NCI-H460 (cell line): ENCODE results near the gene PPIH. TPM values are rescaled to one million over a fixed set of nuclear protein-coding genes. Genes with fewer than 3 reads are reported as not detected.

Source experiments
- total RNA-seq: library from RNA; depleted of rRNA; stranded (reverse); fragments of >200 nt; shearing (Covaris generic); gene quantifications from 2 replicates; pipeline ENCODE4 v1.2.3, GENCODE V29; 2014; rRNA removed

PPIH gene
- total RNA-seq, 1 experiment from 2014 or later: 40.4 TPM

Other genes starting within 250 kb of the PPIH start
- gene ZMYND12, start 202.4 kb upstream of the PPIH start, total RNA-seq: 0.29 and 0.32 TPM in 2 replicates
- 57.6 and 65.1 TPM in 2 replicates for gene PPCS, start 201.9 kb upstream of the PPIH start, total RNA-seq
- gene CCDC30, start 195.1 kb upstream of the PPIH start, total RNA-seq: 0.09 and 0.84 TPM in 2 replicates
- gene YBX1, start 24.0 kb downstream of the PPIH start, total RNA-seq: 1,027 and 1,037 TPM in 2 replicates
- gene CLDN19, start 81.8 kb downstream of the PPIH start, total RNA-seq: not detected in 2 replicates
- gene P3H1, start 108.6 kb downstream of the PPIH start, total RNA-seq: 44.9 and 51.0 TPM in 2 replicates
- 1.2 and 4.1 TPM in 2 replicates for gene C1orf50, start 108.8 kb downstream of the PPIH start, total RNA-seq
- gene TMEM269, start 126.6 kb downstream of the PPIH start, total RNA-seq: 0.12 and 0.20 TPM in 2 replicates
- 6.4 and 7.7 TPM in 2 replicates for gene ERMAP, start 158.7 kb downstream of the PPIH start, total RNA-seq
- gene SVBP, start 159.0 kb downstream of the PPIH start, total RNA-seq: 19.5 and 23.3 TPM in 2 replicates
- gene ZNF691, start 188.2 kb downstream of the PPIH start, total RNA-seq: 6.3 and 9.3 TPM in 2 replicates